Parathyroid adenoma (tissue), 2 donors: ENCODE measurements around the gene SPDYE16.
A peak's percentile ranks its signal among the peaks of the same experiment; 100 is the strongest.
"Not testable (repeated sequence)": the region's sequence is repeated elsewhere in the genome, so short reads cannot be mapped to it uniquely, and the experiment has no call there.

Experiments used
- H2AFZ ChIP-seq: fragments of 300-600 bp; sonication (generic); one replicate; pipeline ENCODE4 v1.7.0; 2017; ENCODE audit warnings: antibody characterized with exemption, mild to moderate bottlenecking
- H3K27ac ChIP-seq: fragments of 300-600 bp; sonication (generic); one replicate; pipeline ENCODE4 v1.7.0; 2017
- H3K27me3 ChIP-seq: fragments of 300-600 bp; sonication (generic); one replicate; pipeline ENCODE4 v1.7.0; 2017; ENCODE audit warnings: low read length; ENCODE audit not compliant: control insufficient read depth, insufficient read depth
- H3K36me3 ChIP-seq: fragments of 300-600 bp; sonication (generic); one replicate; pipeline ENCODE4 v1.7.0; 2017; ENCODE audit warnings: low read length; ENCODE audit not compliant: control insufficient read depth, insufficient read depth
- H3K4me1 ChIP-seq: fragments of 300-600 bp; sonication (generic); one replicate; pipeline ENCODE4 v1.7.0; 2017; ENCODE audit warnings: control low read depth
- H3K4me2 ChIP-seq: fragments of 300-600 bp; sonication (generic); one replicate; pipeline ENCODE4 v1.7.0; 2017; ENCODE audit warnings: low read length
- H3K4me3 ChIP-seq: fragments of 300-600 bp; sonication (generic); one replicate; pipeline ENCODE4 v1.7.0; 2017; ENCODE audit warnings: low read depth, low read length
- H3K79me2 ChIP-seq: fragments of 300-600 bp; sonication (generic); one replicate; pipeline ENCODE4 v1.7.0; 2017; ENCODE audit warnings: control low read depth
- H3K9ac ChIP-seq: fragments of 300-600 bp; sonication (generic); one replicate; pipeline ENCODE4 v1.7.0; 2017; ENCODE audit warnings: mild to moderate bottlenecking
- H3K9me3 ChIP-seq: fragments of 300-600 bp; sonication (generic); one replicate; pipeline ENCODE4 v1.7.0; 2017; ENCODE audit warnings: low read length; ENCODE audit not compliant: control insufficient read depth
- donor health status: primary hyperparathyroidism.

Gene SPDYE16

GRCh38 chr7:76575431-76575830 is 32.3 kb upstream of the SPDYE16 start:
- H3K79me2 ChIP-seq, H3K27ac ChIP-seq, H3K36me3 ChIP-seq, H3K27me3 ChIP-seq, H3K4me2 ChIP-seq, H3K9me3 ChIP-seq, H3K9ac ChIP-seq, H3K4me3 ChIP-seq, H3K4me1 ChIP-seq, H2AFZ ChIP-seq: not testable (repeated sequence)

DNA sequence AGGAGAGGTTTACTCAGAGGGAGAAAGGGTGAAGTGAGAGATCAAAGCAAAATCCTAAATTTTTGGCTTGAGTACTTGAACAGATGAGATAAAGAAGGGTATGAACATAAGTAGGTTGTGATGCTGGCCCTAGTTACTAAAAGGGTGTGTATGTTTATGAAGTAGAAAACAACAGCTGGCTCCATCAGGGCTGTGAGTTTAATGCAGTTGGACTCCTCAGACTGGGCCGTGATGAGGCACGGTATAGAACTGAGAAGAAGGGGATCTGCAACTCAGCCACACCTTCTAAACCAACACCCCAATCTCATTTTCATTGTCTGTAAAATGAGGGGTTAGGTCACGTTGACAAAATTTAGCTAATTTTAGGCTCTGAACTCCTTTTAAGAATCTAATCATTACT is 29.2 kb upstream of the SPDYE16 start:
- H3K27ac ChIP-seq, H2AFZ ChIP-seq: not testable (repeated sequence)

GRCh38 chr7:76570324-76570775 is 27.3 kb upstream of the SPDYE16 start:
- H2AFZ ChIP-seq, H3K9ac ChIP-seq, H3K4me2 ChIP-seq, H3K4me3 ChIP-seq, H3K27me3 ChIP-seq, H3K36me3 ChIP-seq, H3K27ac ChIP-seq, H3K4me1 ChIP-seq, H3K9me3 ChIP-seq: not testable (repeated sequence)
- H3K79me2 ChIP-seq = peaks cover 13% of the 10 kb centered on the region

More for the DNA sequence above, 29.2 kb upstream of the SPDYE16 start:
- not testable (repeated sequence) for H3K4me2 ChIP-seq, H3K4me3 ChIP-seq, H3K9me3 ChIP-seq, H3K36me3 ChIP-seq, H3K79me2 ChIP-seq, H3K4me1 ChIP-seq, H3K27me3 ChIP-seq, H3K9ac ChIP-seq

- H3K27ac ChIP-seq, H3K27me3 ChIP-seq, H3K4me3 ChIP-seq, H3K9me3 ChIP-seq, H3K36me3 ChIP-seq, H3K9ac ChIP-seq, H3K4me2 ChIP-seq, H2AFZ ChIP-seq, H3K4me1 ChIP-seq: not testable (repeated sequence)
- H3K79me2 ChIP-seq = peaks cover 15% of the 10 kb centered on the region
These were observed 25.6 kb upstream of the SPDYE16 start for GRCh38 chr7:76568742-76569141.

DNA sequence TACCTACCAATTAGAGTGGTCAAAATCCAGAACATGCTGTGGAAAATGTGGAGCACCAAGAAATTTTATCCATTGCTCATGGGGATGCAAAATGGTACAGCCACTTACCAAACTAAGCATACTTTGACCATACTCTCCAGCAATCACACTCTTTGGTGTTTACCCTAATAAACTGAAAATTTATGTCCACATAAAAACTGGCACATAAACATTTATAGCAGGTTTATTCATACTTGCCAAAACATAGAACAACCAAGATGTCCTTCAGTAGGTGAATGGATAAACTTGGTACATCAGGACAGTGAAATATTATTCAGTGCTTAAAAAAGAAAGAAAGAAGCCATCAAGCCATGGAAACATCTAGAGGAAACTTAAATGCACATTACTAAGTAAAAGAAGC is 24.7 kb upstream of the SPDYE16 start:
- not testable (repeated sequence) for H3K4me3 ChIP-seq, H3K27me3 ChIP-seq, H3K4me2 ChIP-seq, H3K4me1 ChIP-seq, H3K9me3 ChIP-seq, H2AFZ ChIP-seq, H3K27ac ChIP-seq, H3K9ac ChIP-seq, H3K36me3 ChIP-seq
- peaks cover 17% of the 10 kb centered on the region for H3K79me2 ChIP-seq

- H3K4me2 ChIP-seq, H3K27me3 ChIP-seq, H2AFZ ChIP-seq, H3K9me3 ChIP-seq, H3K27ac ChIP-seq, H3K4me1 ChIP-seq, H3K9ac ChIP-seq, H3K4me3 ChIP-seq, H3K36me3 ChIP-seq: not testable (repeated sequence)
- H3K79me2 ChIP-seq = peaks cover 19% of the 10 kb centered on the region
These were observed 24.2 kb upstream of the SPDYE16 start for GRCh38 chr7:76567311-76567710.

DNA sequence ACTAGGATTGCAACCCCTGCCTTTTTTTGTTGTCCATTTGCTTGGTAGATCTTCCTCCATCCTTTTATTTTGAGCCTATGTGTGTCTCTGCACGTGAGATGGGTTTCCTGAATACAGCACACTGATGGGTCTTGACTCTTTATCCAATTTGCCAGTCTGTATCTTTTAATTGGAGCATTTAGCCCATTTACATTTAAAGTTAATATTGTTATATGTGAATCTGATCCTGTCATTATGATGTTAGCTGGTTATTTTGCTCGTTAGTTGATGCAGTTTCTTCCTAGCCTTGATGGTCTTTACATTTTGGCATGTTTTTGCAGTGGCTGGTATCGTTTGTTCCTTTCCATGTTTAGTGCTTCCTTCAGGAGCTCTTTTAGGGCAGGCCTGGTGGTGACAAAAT is 21.9 kb upstream of the SPDYE16 start:
- H3K4me3 ChIP-seq, H3K4me2 ChIP-seq, H3K36me3 ChIP-seq, H3K27ac ChIP-seq, H3K9ac ChIP-seq, H2AFZ ChIP-seq, H3K9me3 ChIP-seq, H3K4me1 ChIP-seq, H3K27me3 ChIP-seq: not testable (repeated sequence)
- H3K79me2 ChIP-seq = peaks cover 28% of the 10 kb centered on the region

- not testable (repeated sequence) for H3K4me2 ChIP-seq, H3K9ac ChIP-seq, H2AFZ ChIP-seq, H3K4me3 ChIP-seq, H3K27ac ChIP-seq, H3K27me3 ChIP-seq, H3K36me3 ChIP-seq, H3K9me3 ChIP-seq, H3K4me1 ChIP-seq
- peaks cover 23% of the 10 kb centered on the region for H3K79me2 ChIP-seq
These were observed 18.2 kb upstream of the SPDYE16 start for GRCh38 chr7:76561342-76561741.

- peaks cover 20% of the 10 kb centered on the region for H3K79me2 ChIP-seq
- not testable (repeated sequence) for H3K27me3 ChIP-seq, H3K36me3 ChIP-seq, H3K9ac ChIP-seq, H3K4me2 ChIP-seq, H3K27ac ChIP-seq, H2AFZ ChIP-seq, H3K9me3 ChIP-seq, H3K4me3 ChIP-seq, H3K4me1 ChIP-seq
These were observed 17.1 kb upstream of the SPDYE16 start for GRCh38 chr7:76560157-76560556.

DNA sequence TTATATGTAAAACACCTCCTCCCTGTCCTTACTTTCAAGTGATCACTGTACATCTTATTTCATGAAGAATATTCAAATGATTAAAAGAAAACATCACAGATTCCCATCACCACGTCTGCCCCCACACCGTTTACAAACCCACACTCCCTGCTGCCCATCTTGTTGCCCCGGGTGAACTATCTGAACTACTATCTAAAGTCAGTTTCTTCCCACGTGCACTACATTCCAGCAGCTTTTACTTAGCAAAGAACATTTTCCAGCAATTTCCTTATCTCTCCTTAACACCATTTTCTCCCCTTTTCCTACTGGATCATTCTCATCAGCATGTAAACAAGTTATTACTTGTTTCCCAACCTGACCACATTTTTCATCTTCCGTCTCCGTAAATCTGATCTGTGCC is 16.6 kb upstream of the SPDYE16 start:
- H3K4me3 ChIP-seq, H3K4me2 ChIP-seq, H3K4me1 ChIP-seq, H2AFZ ChIP-seq, H3K36me3 ChIP-seq, H3K27me3 ChIP-seq, H3K9ac ChIP-seq, H3K27ac ChIP-seq, H3K9me3 ChIP-seq: not testable (repeated sequence)
- peaks cover 22% of the 10 kb centered on the region for H3K79me2 ChIP-seq

DNA sequence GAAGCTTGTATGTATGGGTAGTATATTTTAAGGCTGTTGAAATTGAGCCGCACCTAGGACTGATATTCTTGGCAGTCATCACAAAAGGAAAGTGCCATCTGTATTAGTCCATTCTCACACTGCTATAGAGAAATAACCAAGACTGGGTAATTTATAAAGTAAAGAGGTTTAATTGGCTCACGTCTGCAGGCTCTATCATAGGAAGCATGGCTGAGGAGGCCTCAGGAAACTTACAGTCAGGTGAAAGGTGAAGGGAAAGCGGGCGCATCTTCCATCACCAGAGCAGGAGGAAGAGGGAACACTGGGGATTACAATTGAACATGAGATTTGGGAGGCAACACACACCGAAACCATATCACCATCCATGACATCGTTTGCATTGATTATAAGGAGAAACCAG is 8.9 kb upstream of the SPDYE16 start:
- not testable (repeated sequence) for H3K27me3 ChIP-seq, H3K4me1 ChIP-seq, H3K4me3 ChIP-seq, H3K36me3 ChIP-seq, H3K9ac ChIP-seq, H3K4me2 ChIP-seq, H3K27ac ChIP-seq, H2AFZ ChIP-seq, H3K9me3 ChIP-seq
- H3K79me2 ChIP-seq = peaks cover 16% of the 10 kb centered on the region

- H3K27me3 ChIP-seq, H3K9me3 ChIP-seq, H3K36me3 ChIP-seq, H3K4me1 ChIP-seq: not testable (repeated sequence)
- Histone ChIP-seq H3K4me2 (peak overlapping the region; percentile 66), H3K9ac (peak overlapping the region; percentile 81), H2AFZ (peak overlapping the region; percentile 99), H3K27ac (peak overlapping the region; percentile 89), H3K4me3 (peak overlapping the region; percentile 79), H3K79me2 (peaks cover 13% of the 10 kb centered on the region)
These were observed 6.8 kb upstream of the SPDYE16 start for GRCh38 chr7:76549855-76550248.
